ENCODE data around the gene ATP6V0A1. TPM values are rescaled to one million over a fixed set of nuclear protein-coding genes. Genes with fewer than 3 reads are reported as not detected.
"Not testable (repeated sequence)": the region's sequence is repeated elsewhere in the genome, so short reads cannot be mapped to it uniquely, and the experiment has no call there.

ATP6V0A1 gene
- 54.0 and 112 TPM in 2 replicates for total RNA-seq (2014; rRNA removed; shearing (Covaris generic))

GRCh38 chr17:42458497-42459255 is at the start of gene ATP6V0A1:
TSS of gene ATP6V0A1 (plus strand) at chr17:42458878. CDS start at chr17:42460895, 2,017 bp downstream.
- peak; percentile 95 for DNase-seq (ENCODE audit: low spot score)
- in situ Hi-C loops (cut with HindIII; ENCODE audit: low sequenced_read_pairs): no loop called here

GRCh38 chr17:42409523-42410318 is 49.0 kb upstream of the ATP6V0A1 start:
- in situ Hi-C loops (cut with HindIII; ENCODE audit: low sequenced_read_pairs): no loop called here
- DNase-seq (ENCODE audit: low spot score): no peak

GRCh38 chr17:42410319-42410685 is 48.4 kb upstream of the ATP6V0A1 start:
- in situ Hi-C loops (cut with HindIII; ENCODE audit: low sequenced_read_pairs): no loop called here
- DNase-seq (ENCODE audit: low spot score): no peak

- DNase-seq (ENCODE audit: low spot score): no peak
- in situ Hi-C loops (cut with HindIII; ENCODE audit: low sequenced_read_pairs): no loop called here
Measured at GRCh38 chr17:42411361-42411760, 47.3 kb upstream of the ATP6V0A1 start.

- DNase-seq (ENCODE audit: low spot score): no peak
- in situ Hi-C loops (cut with HindIII; ENCODE audit: low sequenced_read_pairs): no loop called here
Measured at GRCh38 chr17:42411905-42412679, 46.6 kb upstream of the ATP6V0A1 start.

GRCh38 chr17:42413464-42414040 is 45.1 kb upstream of the ATP6V0A1 start:
- in situ Hi-C loops (cut with HindIII; ENCODE audit: low sequenced_read_pairs): no loop called here
- DNase-seq (ENCODE audit: low spot score): no peak

GRCh38 chr17:42414704-42415409 is 43.8 kb upstream of the ATP6V0A1 start:
- no peak for DNase-seq (ENCODE audit: low spot score)
- in situ Hi-C loops (cut with HindIII; ENCODE audit: low sequenced_read_pairs): no loop called here

- in situ Hi-C loops (cut with HindIII; ENCODE audit: low sequenced_read_pairs); DNase-seq (ENCODE audit: low spot score): not testable (repeated sequence)
Measured at GRCh38 chr17:42417981-42418380, 40.7 kb upstream of the ATP6V0A1 start.

GRCh38 chr17:42421136-42421506 is 37.6 kb upstream of the ATP6V0A1 start:
- in situ Hi-C loops (cut with HindIII; ENCODE audit: low sequenced_read_pairs): loop anchor here (5.0 kb wide), 1 partner anchor 101 kb away; no protein-coding TSS in a partner anchor
- no peak for DNase-seq (ENCODE audit: low spot score)

- in situ Hi-C loops (cut with HindIII; ENCODE audit: low sequenced_read_pairs): loop anchor here (5.0 kb wide), 1 partner anchor 101 kb away; no protein-coding TSS in a partner anchor
Measured at GRCh38 chr17:42421507-42422338, 37.0 kb upstream of the ATP6V0A1 start.

GRCh38 chr17:42422412-42422957 is 36.2 kb upstream of the ATP6V0A1 start:
- no peak for DNase-seq (ENCODE audit: low spot score)

More at GRCh38 chr17:42421507-42422338, 37.0 kb upstream of the ATP6V0A1 start:
- DNase-seq (ENCODE audit: low spot score): no peak

GRCh38 chr17:42422958-42423712 is 35.5 kb upstream of the ATP6V0A1 start, which contains the start of gene CAVIN1:
TSS of gene CAVIN1 (minus strand) at chr17:42423256. CDS start at chr17:42423097, 159 bp downstream.
- DNase-seq (ENCODE audit: low spot score): peak; percentile 96
- in situ Hi-C loops (cut with HindIII; ENCODE audit: low sequenced_read_pairs): loop anchor here (5.0 kb wide), 1 partner anchor 99 kb away; no protein-coding TSS in a partner anchor

More at GRCh38 chr17:42422412-42422957, 36.2 kb upstream of the ATP6V0A1 start:
- in situ Hi-C loops (cut with HindIII; ENCODE audit: low sequenced_read_pairs): loop anchor here (5.0 kb wide), 1 partner anchor 100 kb away; no protein-coding TSS in a partner anchor

- in situ Hi-C loops (cut with HindIII; ENCODE audit: low sequenced_read_pairs): loop anchor here (5.0 kb wide), 1 partner anchor 99 kb away; no protein-coding TSS in a partner anchor
- no peak for DNase-seq (ENCODE audit: low spot score)
Measured at GRCh38 chr17:42423766-42424165, 34.9 kb upstream of the ATP6V0A1 start.

GRCh38 chr17:42424991-42425610 is 33.6 kb upstream of the ATP6V0A1 start:
- in situ Hi-C loops (cut with HindIII; ENCODE audit: low sequenced_read_pairs): loop anchor here (5.0 kb wide), 1 partner anchor 97 kb away; no protein-coding TSS in a partner anchor
- no peak for DNase-seq (ENCODE audit: low spot score)

- peak; percentile 72 for DNase-seq (ENCODE audit: low spot score)
- in situ Hi-C loops (cut with HindIII; ENCODE audit: low sequenced_read_pairs): no loop called here
Measured at GRCh38 chr17:42428141-42428944, 30.3 kb upstream of the ATP6V0A1 start.

Data from G401 (cell line).